A673 (cell line): ENCODE measurements around the gene FAM227A. TPM values are rescaled to one million over a fixed set of nuclear protein-coding genes. Genes with fewer than 3 reads are reported as not detected.

Source experiments
- BruUV-seq: library from RNA; stranded (reverse); fragments of 400-500 nt; replicated peaks from 2 replicates; lab custom pipeline; 2021; lab: Mats Ljungman, UMichigan
- CTCF ChIA-PET: fragments of 300-600 bp; sonication (Branson Sonifier 250); formaldehyde crosslinking; loops from one replicate; lab custom pipeline; 2022; ENCODE audit warnings: antibody characterized with exemption; lab: Charles Lee
- POLR2A ChIA-PET: fragments of 300-600 bp; sonication (Branson Sonifier 250); formaldehyde crosslinking; loops from one replicate; lab custom pipeline; 2022; ENCODE audit warnings: antibody characterized with exemption; ENCODE audit not compliant: low non-redundant PET; lab: Charles Lee
- DNase-seq: peaks from one replicate; pipeline ENCODE4 v3.0.0-alpha.2; 2015; ENCODE audit warnings: low spot score
- H3K27ac ChIP-seq: fragments of 200-600 bp; sonication (generic); 2 replicates; pipeline ENCODE4 v1.5.1; 2016; ENCODE audit warnings: mixed run types, low read depth, mild to moderate bottlenecking, mixed read lengths, antibody characterized with exemption, low read length; ENCODE audit not compliant: poor library complexity, severe bottlenecking
- H3K27me3 ChIP-seq: fragments of 200-600 bp; sonication (generic); replicated peaks from 2 replicates; pipeline ENCODE4 v1.6.1; 2017; ENCODE audit warnings: mixed run types, low read depth, mild to moderate bottlenecking, mixed read lengths, antibody characterized with exemption, low read length; ENCODE audit not compliant: insufficient read depth, poor library complexity
- H3K36me3 ChIP-seq: fragments of 200-600 bp; sonication (generic); 2 replicates; pipeline ENCODE4 v1.6.1; 2016; ENCODE audit warnings: mixed run types, mild to moderate bottlenecking, mixed read lengths, antibody characterized with exemption, low read length; ENCODE audit not compliant: insufficient read depth, poor library complexity, severe bottlenecking
- H3K4me1 ChIP-seq: fragments of 200-600 bp; sonication (generic); 2 replicates; pipeline ENCODE4 v1.6.1; 2017; ENCODE audit warnings: mixed run types, mild to moderate bottlenecking, mixed read lengths, antibody characterized with exemption, low read length; ENCODE audit not compliant: insufficient read depth, poor library complexity, severe bottlenecking
- H3K4me3 ChIP-seq: fragments of 200-600 bp; sonication (generic); 2 replicates; pipeline ENCODE4 v1.5.1; 2016; ENCODE audit warnings: low read depth, mixed run types, mild to moderate bottlenecking, mixed read lengths, low read length; ENCODE audit not compliant: poor library complexity, severe bottlenecking
- H3K9me3 ChIP-seq: fragments of 200-600 bp; sonication (generic); 2 replicates; pipeline ENCODE4 v1.6.1; 2016; ENCODE audit warnings: mixed run types, low read depth, mild to moderate bottlenecking, mixed read lengths, antibody characterized with exemption, low read length; ENCODE audit not compliant: poor library complexity, severe bottlenecking
- EZH2 ChIP-seq: fragments of 200-600 bp; sonication (generic); IDR thresholded peaks from 2 replicates; pipeline ENCODE4 v1.6.1; 2017; ENCODE audit warnings: borderline replicate concordance, low read depth, mild to moderate bottlenecking, mixed read lengths, antibody characterized with exemption, low read length; ENCODE audit not compliant: poor library complexity, severe bottlenecking
- intact Hi-C: fragments of 100-400 bp; cut with micrococcal nuclease; formaldehyde crosslinking; loops from one replicate; pipeline ENCODE4 v1.10.0; 2022; ENCODE audit not compliant: unreplicated experiment
- total RNA-seq: library from RNA; stranded (reverse); gene quantifications from 2 replicates; pipeline ENCODE4 v1.2.3, GENCODE V29; 2021
- TF ChIP-seq, protein P1 (sequence below): fragments of 300-800, 200-600 bp; sonication (generic); conservative IDR thresholded peaks from 2 replicates; pipeline ENCODE4 v1.5.1; 2017; ENCODE audit warnings: low read depth, mild to moderate bottlenecking, antibody characterized with exemption, low read length, moderate library complexity, mixed read lengths

FAM227A gene
- total RNA-seq, 1 experiment from 2014 or later = 3.8 TPM

DNA sequence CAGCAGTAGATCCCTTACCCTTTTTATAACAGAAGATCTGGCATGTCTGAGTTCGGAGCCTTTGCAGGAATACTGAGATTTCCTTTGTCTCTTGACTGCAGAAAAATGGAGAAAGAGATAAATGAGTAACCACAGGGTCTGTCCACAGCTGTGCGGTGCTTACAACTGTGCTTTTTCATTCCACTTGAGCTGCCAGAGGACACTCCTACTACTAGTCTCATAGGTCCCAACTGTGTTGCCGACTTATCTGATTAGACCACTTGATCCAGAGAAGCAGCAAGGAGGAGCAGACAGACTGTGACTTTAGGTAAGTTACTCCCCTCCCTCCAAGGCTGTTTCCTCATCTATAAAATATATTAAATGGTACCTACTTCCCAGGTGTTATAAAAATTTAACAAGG, 17.5 kb downstream of the FAM227A start:
- TF ChIP-seq EZH2 = no peak
- TF ChIP-seq, protein P1, sequence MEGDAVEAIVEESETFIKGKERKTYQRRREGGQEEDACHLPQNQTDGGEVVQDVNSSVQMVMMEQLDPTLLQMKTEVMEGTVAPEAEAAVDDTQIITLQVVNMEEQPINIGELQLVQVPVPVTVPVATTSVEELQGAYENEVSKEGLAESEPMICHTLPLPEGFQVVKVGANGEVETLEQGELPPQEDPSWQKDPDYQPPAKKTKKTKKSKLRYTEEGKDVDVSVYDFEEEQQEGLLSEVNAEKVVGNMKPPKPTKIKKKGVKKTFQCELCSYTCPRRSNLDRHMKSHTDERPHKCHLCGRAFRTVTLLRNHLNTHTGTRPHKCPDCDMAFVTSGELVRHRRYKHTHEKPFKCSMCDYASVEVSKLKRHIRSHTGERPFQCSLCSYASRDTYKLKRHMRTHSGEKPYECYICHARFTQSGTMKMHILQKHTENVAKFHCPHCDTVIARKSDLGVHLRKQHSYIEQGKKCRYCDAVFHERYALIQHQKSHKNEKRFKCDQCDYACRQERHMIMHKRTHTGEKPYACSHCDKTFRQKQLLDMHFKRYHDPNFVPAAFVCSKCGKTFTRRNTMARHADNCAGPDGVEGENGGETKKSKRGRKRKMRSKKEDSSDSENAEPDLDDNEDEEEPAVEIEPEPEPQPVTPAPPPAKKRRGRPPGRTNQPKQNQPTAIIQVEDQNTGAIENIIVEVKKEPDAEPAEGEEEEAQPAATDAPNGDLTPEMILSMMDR = no peak
- BruUV-seq = no TSS peak
- no peak for DNase-seq
- H3K4me3 ChIP-seq = no peak overlapping the region
- intact Hi-C loops = no loop called here
- no peaks in the 10 kb centered on the region for H3K36me3 ChIP-seq
- no peak overlapping the region for H3K27ac ChIP-seq
- H3K4me1 ChIP-seq = no peaks in the 10 kb centered on the region
- no peaks in the 10 kb centered on the region for H3K27me3 ChIP-seq
- ChIA-PET CTCF (no interaction called here), POLR2A (interaction anchor here (0.8 kb wide), 1 partner anchor 43 kb away, joined by 4 read pairs; no protein-coding TSS in a partner anchor)
- H3K9me3 ChIP-seq = no peaks in the 10 kb centered on the region

DNA sequence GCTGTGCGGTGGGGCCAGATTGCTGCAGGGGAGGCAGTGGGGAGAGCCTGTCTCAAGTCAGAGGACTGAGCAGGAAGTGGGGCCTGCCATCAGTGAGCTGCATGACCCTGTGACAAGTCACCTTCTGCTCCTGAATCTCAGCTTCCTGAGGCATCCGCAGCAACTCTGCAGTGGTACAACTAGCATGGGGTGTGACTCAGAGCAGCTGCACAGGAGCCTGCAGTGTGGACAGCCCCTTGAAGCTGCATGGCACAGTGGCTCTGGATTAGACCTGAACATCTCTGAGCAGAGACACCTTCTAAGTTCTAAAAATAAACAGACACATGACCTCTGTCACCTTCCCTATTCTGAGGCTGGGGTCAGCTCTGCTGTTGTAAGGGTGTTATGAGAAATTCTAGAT, 18.0 kb downstream of the FAM227A start:
- H3K27me3 ChIP-seq = no peaks in the 10 kb centered on the region
- no peak for DNase-seq
- H3K36me3 ChIP-seq = no peaks in the 10 kb centered on the region
- POLR2A ChIA-PET = interaction anchor here (0.5 to 0.8 kb wide), 2 partner anchors 30 to 43 kb away, joined by 3 to 4 read pairs; no protein-coding TSS in a partner anchor
- no peak overlapping the region for H3K27ac ChIP-seq
- CTCF ChIA-PET = no interaction called here
- no TSS peak for BruUV-seq
- H3K4me1 ChIP-seq = no peaks in the 10 kb centered on the region
- no peak overlapping the region for H3K4me3 ChIP-seq
- intact Hi-C loops = no loop called here
- H3K9me3 ChIP-seq = no peaks in the 10 kb centered on the region
- no peak for TF ChIP-seq EZH2

DNA sequence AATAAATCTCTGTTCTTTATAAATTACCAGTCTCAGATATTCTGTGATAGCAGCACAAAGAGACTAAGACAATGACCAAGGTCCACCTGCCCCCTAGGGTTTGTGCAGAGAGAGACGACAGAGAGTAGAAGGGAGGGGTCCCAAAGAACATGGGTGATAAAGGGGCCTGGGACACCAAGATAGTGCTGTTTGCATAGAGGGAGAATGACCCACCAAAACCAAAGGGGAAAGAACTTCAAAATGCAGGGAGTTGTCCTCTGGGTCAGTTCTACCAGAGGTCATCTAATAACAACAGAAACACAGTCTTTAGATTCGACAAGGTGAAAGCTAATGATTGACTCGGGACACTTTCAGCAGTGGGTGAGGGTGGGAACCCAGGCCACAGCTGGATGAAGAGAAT, 23.7 kb downstream of the FAM227A start:
- H3K27me3 ChIP-seq = no peaks in the 10 kb centered on the region
- DNase-seq = no peak
- intact Hi-C loops = no loop called here
- H3K4me1 ChIP-seq = no peaks in the 10 kb centered on the region
- H3K27ac ChIP-seq = no peak overlapping the region
- H3K36me3 ChIP-seq = no peaks in the 10 kb centered on the region
- no peaks in the 10 kb centered on the region for H3K9me3 ChIP-seq
- ChIA-PET CTCF (no interaction called here), POLR2A (no interaction called here)
- no peak overlapping the region for H3K4me3 ChIP-seq
- BruUV-seq = no TSS peak
- no peak for TF ChIP-seq EZH2
- TF ChIP-seq, protein P1 = no peak

DNA sequence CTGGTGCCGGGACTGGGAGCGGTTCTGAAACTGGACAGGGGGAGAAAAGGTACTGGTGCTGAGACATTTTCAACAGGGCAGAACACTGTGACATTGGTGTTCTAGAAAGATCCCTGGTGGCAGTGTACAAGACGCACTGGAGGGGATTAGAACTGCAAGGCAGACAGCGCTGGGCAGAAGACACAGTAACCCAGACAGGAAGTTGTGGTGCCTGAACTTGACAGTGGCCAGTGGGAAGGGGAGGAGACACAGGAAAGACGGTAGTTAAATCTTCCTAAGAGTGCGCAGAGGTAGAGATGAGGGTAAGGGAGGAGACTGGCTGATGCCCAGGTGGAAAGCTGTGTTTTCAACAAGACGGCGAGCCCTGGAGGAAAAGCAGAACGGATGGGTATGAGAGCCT, 24.5 kb downstream of the FAM227A start:
- no peaks in the 10 kb centered on the region for H3K4me1 ChIP-seq
- intact Hi-C loops = no loop called here
- CTCF ChIA-PET = no interaction called here
- TF ChIP-seq, protein P1 = no peak
- TF ChIP-seq EZH2 = no peak
- no peak overlapping the region for H3K27ac ChIP-seq
- no peaks in the 10 kb centered on the region for H3K27me3 ChIP-seq
- POLR2A ChIA-PET = no interaction called here
- no peaks in the 10 kb centered on the region for H3K36me3 ChIP-seq
- BruUV-seq = no TSS peak
- no peak overlapping the region for H3K4me3 ChIP-seq
- DNase-seq = no peak
- no peaks in the 10 kb centered on the region for H3K9me3 ChIP-seq
